H9 (cell line): ENCODE measurements around the gene ABCF1. TPM values are rescaled to one million over a fixed set of nuclear protein-coding genes. Genes with fewer than 3 reads are reported as not detected.

Experiments
- DNase-seq: peaks from one replicate; pipeline ENCODE4 v3.0.0-alpha.2; 2017
- H2AFZ ChIP-seq: one replicate; pipeline ENCODE4 v1.6.1; 2013; ENCODE audit warnings: mild to moderate bottlenecking, low read length, control low read depth, moderate library complexity
- H2AK5ac ChIP-seq: 2 replicates; pipeline ENCODE4 v1.6.1; 2013; ENCODE audit warnings: low read length, control low read depth, mixed read lengths; ENCODE audit not compliant: insufficient read length
- H2BK120ac ChIP-seq: one replicate; pipeline ENCODE4 v1.6.1; 2013; ENCODE audit warnings: low read depth, mild to moderate bottlenecking, low read length, control low read depth, inconsistent platforms; ENCODE audit not compliant: poor library complexity, severe bottlenecking
- H2BK12ac ChIP-seq: 2 replicates; pipeline ENCODE4 v1.6.1; 2013; ENCODE audit warnings: low read length, control low read depth, mixed read lengths, low read depth; ENCODE audit not compliant: insufficient read length
- H2BK15ac ChIP-seq: 2 replicates; pipeline ENCODE4 v1.6.1; 2013; ENCODE audit warnings: low read depth, low read length, control low read depth
- H2BK20ac ChIP-seq: one replicate; pipeline ENCODE4 v1.6.1; 2013; ENCODE audit warnings: low read depth, mild to moderate bottlenecking, low read length, control low read depth, inconsistent platforms; ENCODE audit not compliant: poor library complexity, severe bottlenecking
- H2BK5ac ChIP-seq: 2 replicates; pipeline ENCODE4 v1.6.1; 2013; ENCODE audit warnings: low read length, control low read depth, mixed read lengths; ENCODE audit not compliant: insufficient read length
- H3K14ac ChIP-seq: 2 replicates; pipeline ENCODE4 v1.6.1; 2013; ENCODE audit warnings: low read length, control low read depth; ENCODE audit not compliant: insufficient read depth
- H3K18ac ChIP-seq: 2 replicates; pipeline ENCODE4 v1.6.1; 2013; ENCODE audit warnings: low read depth, mild to moderate bottlenecking, mixed read lengths, low read length, control low read depth; ENCODE audit not compliant: insufficient read length
- H3K23ac ChIP-seq: 2 replicates; pipeline ENCODE4 v1.6.1; 2013; ENCODE audit warnings: low read length, control low read depth, mixed read lengths, low read depth; ENCODE audit not compliant: insufficient read length
- H3K23me2 ChIP-seq: 2 replicates; pipeline ENCODE4 v1.6.1; 2013; ENCODE audit warnings: low read depth, mild to moderate bottlenecking, mixed read lengths, low read length, control low read depth; ENCODE audit not compliant: insufficient read length, poor library complexity, severe bottlenecking
- H3K27ac ChIP-seq: 2 replicates; pipeline ENCODE4 v1.5.1; 2013; ENCODE audit warnings: low read length, control low read depth, mixed read lengths, low read depth; ENCODE audit not compliant: insufficient read length
- H3K27me3 ChIP-seq: 2 replicates; pipeline ENCODE4 v1.6.1; 2013; ENCODE audit warnings: low read length, control low read depth, inconsistent platforms; ENCODE audit not compliant: insufficient read depth
- H3K4ac ChIP-seq: 2 replicates; pipeline ENCODE4 v1.6.1; 2013; ENCODE audit warnings: low read depth, mild to moderate bottlenecking, control low read depth, inconsistent platforms, low read length, moderate library complexity
- H3K4me1 ChIP-seq: 2 replicates; pipeline ENCODE4 v1.6.1; 2013; ENCODE audit warnings: low read length, control low read depth, inconsistent platforms; ENCODE audit not compliant: insufficient read depth
- H3K4me2 ChIP-seq: 2 replicates; pipeline ENCODE4 v1.6.1; 2013; ENCODE audit warnings: low read length, control low read depth, mixed read lengths; ENCODE audit not compliant: insufficient read length, insufficient read depth
- H3K56ac ChIP-seq: 2 replicates; pipeline ENCODE4 v1.6.1; 2013; ENCODE audit warnings: low read depth, mild to moderate bottlenecking, mixed read lengths, low read length, control low read depth; ENCODE audit not compliant: insufficient read length
- H3K79me1 ChIP-seq: 2 replicates; pipeline ENCODE4 v1.6.1; 2013; ENCODE audit warnings: low read depth, mild to moderate bottlenecking, moderate library complexity, low read length, control low read depth, inconsistent platforms; ENCODE audit not compliant: insufficient read depth, poor library complexity, severe bottlenecking
- H3K79me2 ChIP-seq: 2 replicates; pipeline ENCODE4 v1.6.1; 2013; ENCODE audit warnings: low read length, control low read depth, inconsistent platforms; ENCODE audit not compliant: insufficient read depth
- H3K9ac ChIP-seq: 2 replicates; pipeline ENCODE4 v1.6.1; 2013; ENCODE audit warnings: low read length, control low read depth, mixed read lengths; ENCODE audit not compliant: insufficient read length; ENCODE audit errors: extremely low read depth
- H3K9me3 ChIP-seq: one replicate; pipeline ENCODE4 v1.6.1; 2013; ENCODE audit warnings: low read depth, low read length, inconsistent platforms; ENCODE audit not compliant: control insufficient read depth
- H3T11ph ChIP-seq: one replicate; pipeline ENCODE4 v1.6.1; 2013; ENCODE audit warnings: mild to moderate bottlenecking, low read length, control low read depth, inconsistent platforms
- H4K20me1 ChIP-seq: one replicate; pipeline ENCODE4 v1.6.1; 2013; ENCODE audit not compliant: control insufficient read depth, insufficient read length, insufficient read depth
- H4K5ac ChIP-seq: 2 replicates; pipeline ENCODE4 v1.6.1; 2013; ENCODE audit warnings: low read depth, mild to moderate bottlenecking, mixed read lengths, low read length, control low read depth; ENCODE audit not compliant: insufficient read length
- H4K8ac ChIP-seq: replicated peaks from 2 replicates; pipeline ENCODE4 v1.6.1; 2013; ENCODE audit warnings: low read length, control low read depth, mixed read lengths, low read depth; ENCODE audit not compliant: insufficient read length
- H4K91ac ChIP-seq: 2 replicates; pipeline ENCODE4 v1.6.1; 2013; ENCODE audit warnings: low read depth, mild to moderate bottlenecking, moderate library complexity, mixed read lengths, low read length, control low read depth; ENCODE audit not compliant: insufficient read length
- H3K27ac Mint-ChIP-seq, 3 experiments: 2 replicates in 2 of 3; 3 replicates in 1 of 3; pipeline ENCODE4 v1.8.0; 2020 to 2021; ENCODE audit warnings: mixed read lengths in 3 of 3, mild to moderate bottlenecking in 1 of 3, moderate library complexity in 1 of 3
- H3K27me3 Mint-ChIP-seq: 2 replicates; pipeline ENCODE4 v1.8.0; 2021; ENCODE audit warnings: low read depth, mild to moderate bottlenecking, moderate library complexity, mixed read lengths
- H3K36me3 Mint-ChIP-seq, 3 experiments: 2 replicates in 2 of 3; 3 replicates in 1 of 3; pipeline ENCODE4 v1.8.0; 2020 to 2021; ENCODE audit warnings: low read depth in 3 of 3, mixed read lengths in 3 of 3; ENCODE audit not compliant: insufficient read depth in 1 of 3
- H3K4me1 Mint-ChIP-seq, 2 experiments: 2 replicates each; pipeline ENCODE4 v1.8.0; 2020; ENCODE audit warnings: mixed read lengths in 2 of 2
- H3K4me3 Mint-ChIP-seq, 2 experiments: 2 replicates in 1 of 2; 3 replicates in 1 of 2; pipeline ENCODE4 v1.8.0; 2020 to 2021; ENCODE audit warnings: mild to moderate bottlenecking in 2 of 2, mixed read lengths in 2 of 2, moderate library complexity in 1 of 2
- H3K9me3 Mint-ChIP-seq, 2 experiments: 2 replicates in 1 of 2; 3 replicates in 1 of 2; pipeline ENCODE4 v1.8.0; 2020; ENCODE audit warnings: mild to moderate bottlenecking in 2 of 2, mixed read lengths in 2 of 2, moderate library complexity in 1 of 2
- WGBS: extraction: QIAGEN DNeasy Blood & Tissue Kit; methylation state at CpG from one replicate; pipeline ENCODE4 v1.1.7; 2013; ENCODE audit warnings: missing lambda C conversion rate, low lambda C conversion rate, mixed read lengths; ENCODE audit not compliant: insufficient read length; ENCODE audit errors: extremely low coverage; 5-methylcytosine and 5-hydroxymethylcytosine counted together
- total RNA-seq: library from RNA; stranded (reverse); gene quantifications from 2 replicates; pipeline ENCODE4 v1.2.1, GENCODE V29; 2021
- TF ChIP-seq, protein P1 (sequence below): fragments of 200-600 bp; sonication (generic); conservative IDR thresholded peaks from 3 replicates; pipeline ENCODE4 v1.8.0; 2021; ENCODE audit warnings: antibody characterized with exemption, mild to moderate bottlenecking

The ABCF1 gene
- total RNA-seq, 1 experiment from 2014 or later: 118 TPM

DNA sequence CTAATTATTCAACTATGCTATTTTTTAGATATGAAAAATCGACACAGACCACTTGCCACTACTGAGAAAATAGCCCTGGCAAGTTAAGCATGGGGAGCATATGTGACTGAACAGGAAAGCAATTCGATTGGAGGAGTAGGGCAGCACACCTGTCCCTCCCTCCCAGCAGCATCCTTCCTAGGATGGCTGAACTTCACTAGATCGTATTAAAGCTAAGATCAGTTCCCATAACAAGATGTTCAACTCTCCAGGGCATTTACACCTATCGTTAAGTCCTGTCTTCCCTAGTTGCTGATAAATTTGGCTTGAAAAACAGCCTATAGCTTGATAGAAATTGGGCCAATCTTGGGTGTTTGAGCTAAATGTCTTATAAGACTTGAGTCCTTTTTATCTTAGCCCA is 38.8 kb downstream of the ABCF1 start:
- no peaks in the 10 kb centered on the region for H3K79me2 ChIP-seq
- H3K14ac ChIP-seq: no peak overlapping the region
- no peak overlapping the region for H4K91ac ChIP-seq
- no peak overlapping the region for H3K27ac ChIP-seq
- H3K9me3 ChIP-seq: no peaks in the 10 kb centered on the region
- DNase-seq: no peak
- H3K27ac Mint-ChIP-seq: peak overlapping the region in 1 of 3 experiments; percentile 38; a peak in 1 of 7 replicates
- H3K9ac ChIP-seq: no peak overlapping the region
- TF ChIP-seq, protein P1, sequence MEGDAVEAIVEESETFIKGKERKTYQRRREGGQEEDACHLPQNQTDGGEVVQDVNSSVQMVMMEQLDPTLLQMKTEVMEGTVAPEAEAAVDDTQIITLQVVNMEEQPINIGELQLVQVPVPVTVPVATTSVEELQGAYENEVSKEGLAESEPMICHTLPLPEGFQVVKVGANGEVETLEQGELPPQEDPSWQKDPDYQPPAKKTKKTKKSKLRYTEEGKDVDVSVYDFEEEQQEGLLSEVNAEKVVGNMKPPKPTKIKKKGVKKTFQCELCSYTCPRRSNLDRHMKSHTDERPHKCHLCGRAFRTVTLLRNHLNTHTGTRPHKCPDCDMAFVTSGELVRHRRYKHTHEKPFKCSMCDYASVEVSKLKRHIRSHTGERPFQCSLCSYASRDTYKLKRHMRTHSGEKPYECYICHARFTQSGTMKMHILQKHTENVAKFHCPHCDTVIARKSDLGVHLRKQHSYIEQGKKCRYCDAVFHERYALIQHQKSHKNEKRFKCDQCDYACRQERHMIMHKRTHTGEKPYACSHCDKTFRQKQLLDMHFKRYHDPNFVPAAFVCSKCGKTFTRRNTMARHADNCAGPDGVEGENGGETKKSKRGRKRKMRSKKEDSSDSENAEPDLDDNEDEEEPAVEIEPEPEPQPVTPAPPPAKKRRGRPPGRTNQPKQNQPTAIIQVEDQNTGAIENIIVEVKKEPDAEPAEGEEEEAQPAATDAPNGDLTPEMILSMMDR: no peak
- H3K4me1 Mint-ChIP-seq: peaks cover 28 to 35% of the 10 kb centered on the region in 2 experiments
- H3K27me3 Mint-ChIP-seq: 0 out of 2 replicates have a peak, but pooled peaks cover 2% of the 10 kb centered on the region
- H2BK12ac ChIP-seq: no peak overlapping the region
- H3K23me2 ChIP-seq: peaks cover 4% of the 10 kb centered on the region
- H3K79me1 ChIP-seq: no peaks in the 10 kb centered on the region
- H3K36me3 Mint-ChIP-seq: peaks cover 41 to 82% (median 67%) of the 10 kb centered on the region in 3 experiments
- no peak overlapping the region for H3K23ac ChIP-seq
- H4K5ac ChIP-seq: no peak overlapping the region
- H3T11ph ChIP-seq: no peak overlapping the region
- H4K8ac ChIP-seq: no peak overlapping the region
- no peak overlapping the region for H2BK15ac ChIP-seq
- H3K4me1 ChIP-seq: peaks cover 4% of the 10 kb centered on the region; the same call in 1 of the 2 replicates
- no peak overlapping the region for H3K18ac ChIP-seq
- no peak overlapping the region for H3K4me2 ChIP-seq
- no peak overlapping the region for H3K4me3 Mint-ChIP-seq
- H2BK20ac ChIP-seq: no peak overlapping the region
- no peak overlapping the region for H3K56ac ChIP-seq
- H2AK5ac ChIP-seq: no peak overlapping the region
- no peak overlapping the region for H2BK5ac ChIP-seq
- H4K20me1 ChIP-seq: no peaks in the 10 kb centered on the region
- no peak overlapping the region for H3K4ac ChIP-seq
- no peaks in the 10 kb centered on the region; a peak in 1 of 5 replicates for H3K9me3 Mint-ChIP-seq
- no peak overlapping the region for H2BK120ac ChIP-seq
- no peaks in the 10 kb centered on the region for H3K27me3 ChIP-seq
- H2AFZ ChIP-seq: no peak overlapping the region
- no CpG with 5 or more reads among the region's 4 CpGs for WGBS
